ENCODE measurements around the gene ABCG8.

DNA sequence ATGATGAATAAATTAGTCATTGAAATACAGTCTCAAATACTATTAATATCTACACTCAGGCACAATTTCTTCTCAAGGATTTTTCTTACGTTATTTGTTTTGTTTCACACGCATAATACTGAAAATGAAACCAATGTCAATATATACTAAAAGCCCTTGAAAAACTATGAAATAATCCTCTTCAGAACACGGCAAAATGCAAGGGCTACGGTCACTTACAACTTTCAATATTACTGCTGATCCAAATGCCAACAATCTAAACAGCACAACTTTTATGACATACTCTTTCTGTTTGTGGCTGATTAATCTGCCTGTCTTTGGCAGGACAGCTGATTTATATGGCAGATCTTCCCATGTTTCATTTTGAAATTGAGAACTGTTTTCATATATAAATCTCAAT is 88.7 kb downstream of the ABCG8 start:
- TF ChIP-seq, protein P1, sequence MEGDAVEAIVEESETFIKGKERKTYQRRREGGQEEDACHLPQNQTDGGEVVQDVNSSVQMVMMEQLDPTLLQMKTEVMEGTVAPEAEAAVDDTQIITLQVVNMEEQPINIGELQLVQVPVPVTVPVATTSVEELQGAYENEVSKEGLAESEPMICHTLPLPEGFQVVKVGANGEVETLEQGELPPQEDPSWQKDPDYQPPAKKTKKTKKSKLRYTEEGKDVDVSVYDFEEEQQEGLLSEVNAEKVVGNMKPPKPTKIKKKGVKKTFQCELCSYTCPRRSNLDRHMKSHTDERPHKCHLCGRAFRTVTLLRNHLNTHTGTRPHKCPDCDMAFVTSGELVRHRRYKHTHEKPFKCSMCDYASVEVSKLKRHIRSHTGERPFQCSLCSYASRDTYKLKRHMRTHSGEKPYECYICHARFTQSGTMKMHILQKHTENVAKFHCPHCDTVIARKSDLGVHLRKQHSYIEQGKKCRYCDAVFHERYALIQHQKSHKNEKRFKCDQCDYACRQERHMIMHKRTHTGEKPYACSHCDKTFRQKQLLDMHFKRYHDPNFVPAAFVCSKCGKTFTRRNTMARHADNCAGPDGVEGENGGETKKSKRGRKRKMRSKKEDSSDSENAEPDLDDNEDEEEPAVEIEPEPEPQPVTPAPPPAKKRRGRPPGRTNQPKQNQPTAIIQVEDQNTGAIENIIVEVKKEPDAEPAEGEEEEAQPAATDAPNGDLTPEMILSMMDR (IDR thresholded peaks at IDR 0.05), result no peak
- no peak for TF ChIP-seq EP300 (IDR thresholded peaks at IDR 0.05)

Data from tibial nerve (tissue), 4 donors.